H1 (cell line): Measurements from ENCODE around the gene KDSR. TPM values are rescaled to one million over a fixed set of nuclear protein-coding genes. Genes with fewer than 3 reads are reported as not detected.

Experiments
- CEBPB ChIP-seq: IDR thresholded peaks from 2 replicates; pipeline ENCODE4 v1.6.1; 2012; ENCODE audit warnings: low read depth, low read length
- CHD1 ChIP-seq: IDR thresholded peaks from 2 replicates; pipeline ENCODE4 v1.6.1; 2012; ENCODE audit warnings: low read depth, low read length, improper control_type of control experiment
- CHD7 ChIP-seq: fragments of 300-600 bp; sonication (generic); IDR thresholded peaks from 2 replicates; pipeline ENCODE4 v1.7.1; 2012; ENCODE audit warnings: low read length, moderate library complexity, mild to moderate bottlenecking, inconsistent platforms; ENCODE audit not compliant: insufficient replicate concordance
- KDM1A ChIP-seq: fragments of 200-600, 300-600 bp; sonication (generic); IDR thresholded peaks from 2 replicates; pipeline ENCODE4 v1.7.1; 2016; ENCODE audit warnings: mild to moderate bottlenecking, low read length, borderline replicate concordance
- NANOG ChIP-seq: IDR thresholded peaks from 2 replicates; pipeline ENCODE4 v1.6.1; 2011; ENCODE audit warnings: low read length, low read depth, mild to moderate bottlenecking, inconsistent platforms; ENCODE audit not compliant: insufficient read depth, poor library complexity, severe bottlenecking
- POU5F1 ChIP-seq: IDR thresholded peaks from 2 replicates; pipeline ENCODE4 v1.6.1; 2011; ENCODE audit warnings: low read depth, mild to moderate bottlenecking, low read length, moderate library complexity
- SP1 ChIP-seq: IDR thresholded peaks from 2 replicates; pipeline ENCODE4 v1.6.1; 2011; ENCODE audit warnings: low read depth, low read length
- SP2 ChIP-seq: IDR thresholded peaks from 2 replicates; pipeline ENCODE4 v1.6.1; 2012; ENCODE audit warnings: mild to moderate bottlenecking, low read length, inconsistent platforms
- polyA plus RNA-seq, 7 experiments: library from polyadenylated mRNA; depleted of rRNA in 3 of 7; stranded (reverse) in 5 of 7; unstranded in 2 of 7; fragments of >200 nt in 5 of 7; fragments of 200-250 nt in 2 of 7; gene quantifications; 1 replicate in 5 of 7; 2 replicates in 1 of 7; 4 replicates in 1 of 7; pipeline versions ENCODE4 v1.2.1 to v1.2.3, GENCODE V29; 2011 to 2013; ENCODE audit warnings: missing spikeins in 2 of 7, mixed read lengths in 2 of 7
- total RNA-seq: library from RNA; stranded (reverse); fragmentation: NEBNext Ultra II Directional; extraction: Animal tissue kit (Norgen Biotek cat#: 25700); gene quantifications from 2 replicates; pipeline ENCODE4 v1.2.1, GENCODE V29; 2021
- TF ChIP-seq, protein P1 (sequence below): IDR thresholded peaks from 2 replicates; pipeline ENCODE4 v1.6.1; 2012; ENCODE audit warnings: inconsistent platforms

Gene KDSR
- total and polyA plus RNA-seq, 2 of the 8 experiments (the other 6 are each of a cell fraction or from before 2014, with no cell fraction given): 12.4 to 50.5 TPM

GRCh38 chr18:63316612-63317555, 50.1 kb downstream of the KDSR start (continued):
- TF ChIP-seq CHD7 (no peak), CEBPB (no peak), SP2 (no peak), NANOG (no peak), POU5F1 (no peak), SP1 (no peak), KDM1A (no peak), CHD1 (no peak)
- TF ChIP-seq, protein P1, sequence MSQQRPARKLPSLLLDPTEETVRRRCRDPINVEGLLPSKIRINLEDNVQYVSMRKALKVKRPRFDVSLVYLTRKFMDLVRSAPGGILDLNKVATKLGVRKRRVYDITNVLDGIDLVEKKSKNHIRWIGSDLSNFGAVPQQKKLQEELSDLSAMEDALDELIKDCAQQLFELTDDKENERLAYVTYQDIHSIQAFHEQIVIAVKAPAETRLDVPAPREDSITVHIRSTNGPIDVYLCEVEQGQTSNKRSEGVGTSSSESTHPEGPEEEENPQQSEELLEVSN: no peak
